Mesenteric fat pad (tissue), 1 donor: ENCODE measurements around the gene PTH2. TPM values are rescaled to one million over a fixed set of nuclear protein-coding genes. Genes with fewer than 3 reads are reported as not detected.
"Not testable (repeated sequence)": the region's sequence is repeated elsewhere in the genome, so short reads cannot be mapped to it uniquely, and the experiment has no call there.

Experiments
- DNase-seq: peaks from one replicate; pipeline ENCODE4 v3.0.0-alpha.2; 2020; ENCODE audit warnings: low spot score
- total RNA-seq: library from RNA; stranded (reverse); fragmentation: NEBNext Ultra II Directional; extraction: Animal tissue kit (Norgen Biotek cat#: 25700); gene quantifications from one replicate; pipeline ENCODE4 v1.2.1, GENCODE V29; 2021
- donor health status: DM: yes; HTN: yes; CAD: no.

The PTH2 gene
- total RNA-seq, 1 donor from 2014 or later = not detected

DNA sequence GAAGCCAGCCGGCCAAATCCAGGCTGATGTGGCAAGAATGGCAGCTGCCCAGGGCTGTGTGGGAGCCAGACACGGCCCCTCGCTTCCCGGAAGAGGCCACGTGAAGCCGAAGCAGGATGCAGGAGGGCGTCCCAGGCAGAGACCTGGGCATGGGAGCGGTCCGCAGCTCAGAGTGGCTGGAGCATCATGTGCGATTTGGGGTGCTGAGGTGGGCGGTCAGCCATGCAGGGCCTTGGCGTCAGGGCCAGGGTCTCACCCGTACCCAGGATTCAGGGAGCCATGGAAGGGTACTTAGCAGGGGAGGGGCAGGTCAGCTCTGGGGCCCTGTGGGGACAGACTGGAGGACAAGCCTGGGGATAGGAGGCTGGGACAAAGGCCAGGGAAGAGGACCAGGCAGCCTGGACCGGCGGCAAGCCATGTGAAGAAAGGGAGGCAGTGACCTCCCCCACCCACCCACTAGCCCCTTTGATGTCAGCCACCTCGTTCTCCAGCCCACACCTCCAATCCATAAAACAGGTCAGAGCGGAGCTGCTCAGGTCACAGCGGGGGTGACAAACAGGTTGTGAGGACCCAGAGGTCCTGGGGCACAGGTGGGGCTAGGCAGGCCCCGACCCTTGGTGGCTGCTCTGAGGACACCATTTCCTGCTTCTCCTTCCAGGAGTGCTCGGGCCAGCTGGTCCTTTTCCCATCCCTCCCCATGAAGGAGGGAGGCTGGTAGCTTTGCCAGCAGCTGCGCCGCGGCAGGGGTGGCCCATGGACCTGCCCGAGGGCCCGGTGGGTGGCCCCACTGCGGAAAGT, 32.9 kb downstream of the PTH2 start:
- no peak for DNase-seq

DNA sequence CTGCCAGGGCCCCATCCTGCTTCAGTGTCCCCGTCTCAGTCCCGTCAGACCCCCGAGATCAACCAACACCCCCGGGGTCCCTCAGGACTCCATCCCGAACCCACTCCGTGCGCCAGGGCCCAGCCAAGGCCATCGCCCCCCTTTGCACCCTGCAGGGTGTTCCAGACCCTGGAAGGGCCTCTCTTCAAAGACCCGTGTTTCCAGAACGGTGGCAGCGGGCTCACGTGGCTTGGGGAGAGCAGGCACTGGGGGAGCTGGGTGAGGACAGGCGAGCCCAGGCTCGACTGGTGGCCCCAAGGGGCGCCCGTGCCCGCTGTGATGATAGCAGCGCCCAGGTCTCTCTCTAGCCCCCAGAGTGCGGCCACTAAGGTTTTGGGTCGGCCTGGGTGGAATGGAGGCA, 33.8 kb downstream of the PTH2 start:
- no peak for DNase-seq

DNA sequence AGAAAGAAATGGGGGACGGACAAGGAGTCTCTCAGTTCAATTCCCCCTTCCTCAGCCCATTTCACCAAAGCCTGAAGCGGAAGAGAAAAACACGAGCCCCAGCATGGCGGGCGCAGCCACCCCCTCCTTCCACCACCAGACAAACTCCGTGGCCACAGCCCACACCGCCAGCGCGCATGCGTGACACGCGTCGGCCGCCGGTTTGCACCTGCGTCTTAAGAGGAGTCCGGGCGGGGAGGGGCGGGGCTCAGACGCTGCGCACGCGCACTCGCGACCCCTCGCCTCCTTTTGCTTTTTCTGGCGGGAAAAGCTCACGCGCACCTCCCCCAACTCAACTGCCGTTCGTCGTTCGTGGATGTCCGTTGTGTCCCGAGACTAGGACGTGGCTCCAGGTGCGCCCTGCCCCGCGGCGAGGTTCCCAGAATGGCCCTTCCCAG, 35.3 kb downstream of the PTH2 start, which contains the start of gene KASH5:
KASH5 (plus strand) TSS at position 314 of the 437 bp plus-strand sequence. CDS start 2,635 bp downstream, outside the sequence.
- DNase-seq = peak; percentile 94

DNA sequence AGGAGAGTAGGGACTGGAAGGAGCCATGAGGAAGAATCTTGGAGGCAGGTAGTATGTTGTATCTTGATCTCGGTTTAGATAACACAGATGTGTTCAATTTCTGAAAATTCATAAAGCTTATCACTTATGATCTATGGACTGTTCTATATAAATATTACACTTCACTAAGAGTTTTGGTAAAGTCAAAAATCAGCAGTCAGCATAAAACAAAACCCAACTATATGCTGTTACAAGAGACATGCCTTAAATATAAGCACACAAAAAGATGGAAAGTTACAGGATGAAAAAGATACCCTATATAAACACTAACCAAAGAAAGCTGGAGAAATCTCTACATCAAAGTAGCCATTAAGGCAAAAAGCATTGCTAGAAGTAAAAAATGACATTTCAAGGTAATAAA, 39.6 kb downstream of the PTH2 start:
- DNase-seq = no peak

DNA sequence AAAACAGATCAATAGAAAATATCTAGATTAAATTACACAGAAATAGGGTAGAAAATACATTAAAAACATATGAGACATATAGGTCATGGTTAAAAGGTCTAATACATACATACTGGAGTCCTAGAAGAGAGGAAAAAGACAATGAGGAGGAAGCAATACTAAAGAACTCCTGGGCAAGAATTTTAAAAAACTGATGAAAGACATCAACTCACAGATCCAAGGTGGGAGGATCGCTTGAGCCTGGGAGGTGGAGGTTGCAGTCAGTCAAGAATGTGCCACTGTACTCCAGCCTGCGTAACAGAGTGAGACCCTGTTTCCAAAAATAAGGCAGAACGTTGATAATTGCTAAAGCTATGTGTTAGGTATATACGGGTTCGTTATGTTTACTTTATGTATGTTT, 40.6 kb downstream of the PTH2 start:
- DNase-seq = no peak

DNA sequence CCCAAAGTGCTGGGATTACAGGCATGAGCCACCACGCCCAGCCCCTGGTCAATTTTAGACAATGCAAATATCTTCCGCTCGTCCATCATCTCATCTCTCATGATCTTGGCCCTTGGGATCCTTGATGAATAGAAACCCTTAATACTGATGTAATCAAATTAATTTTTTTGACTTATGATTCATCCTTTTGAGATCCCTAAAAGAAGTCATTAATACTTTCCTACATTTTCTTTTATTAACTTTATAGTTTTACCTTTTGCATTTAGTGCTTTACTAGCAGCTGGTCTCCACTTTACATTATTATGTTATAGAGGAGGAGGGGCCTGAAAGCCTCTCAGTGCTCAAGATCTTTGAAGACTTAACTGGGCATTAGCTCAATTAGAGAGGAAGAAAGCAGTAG, 42.9 kb downstream of the PTH2 start:
- DNase-seq = no peak

DNA sequence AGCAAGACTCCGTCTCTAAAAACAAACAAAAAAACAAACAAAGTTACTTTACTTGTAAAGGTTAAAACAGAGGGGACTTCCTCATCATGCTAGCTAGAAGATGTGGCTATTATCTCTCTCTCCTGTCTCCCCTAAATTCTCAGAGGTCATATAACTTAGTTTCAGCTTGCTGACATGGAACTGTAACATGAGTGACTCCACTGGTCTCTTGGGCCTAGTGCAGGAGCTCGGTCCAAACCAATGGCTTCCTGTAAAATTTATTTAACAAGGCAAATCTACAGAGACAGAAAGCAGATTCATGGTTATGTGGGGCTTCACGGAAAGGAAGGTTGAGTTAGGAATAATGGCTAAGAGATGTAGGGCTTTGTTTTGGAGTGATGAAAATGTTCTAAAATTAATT, 44.7 kb downstream of the PTH2 start:
- DNase-seq = no peak

DNA sequence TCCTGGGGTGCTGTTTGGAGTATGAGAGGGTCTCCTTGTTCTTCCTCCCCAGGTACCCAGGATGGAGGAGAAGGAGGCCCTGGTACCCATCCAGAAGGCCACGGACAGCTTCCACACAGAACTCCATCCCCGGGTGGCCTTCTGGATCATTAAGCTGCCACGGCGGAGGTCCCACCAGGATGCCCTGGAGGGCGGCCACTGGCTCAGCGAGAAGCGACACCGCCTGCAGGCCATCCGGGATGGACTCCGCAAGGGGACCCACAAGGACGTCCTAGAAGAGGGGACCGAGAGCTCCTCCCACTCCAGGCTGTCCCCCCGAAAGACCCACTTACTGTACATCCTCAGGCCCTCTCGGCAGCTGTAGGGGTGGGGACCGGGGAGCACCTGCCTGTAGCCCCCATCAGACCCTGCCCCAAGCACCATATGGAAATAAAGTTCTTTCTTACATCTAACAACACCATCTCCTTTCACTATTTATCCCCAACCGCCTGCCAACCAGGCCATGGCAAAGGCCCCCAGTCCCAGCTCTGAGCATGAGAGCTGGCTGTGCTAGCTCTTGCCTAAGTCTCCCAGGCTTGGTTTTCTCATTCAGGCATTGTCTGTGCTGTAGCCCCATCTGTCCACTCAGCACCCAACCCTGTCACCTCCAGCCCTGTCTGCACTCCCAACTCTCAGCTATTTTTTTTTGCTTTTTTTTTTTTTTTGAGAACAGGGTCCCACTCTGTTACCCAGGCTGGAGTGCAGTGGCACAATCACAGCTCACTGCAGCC, 48.4 kb downstream of the PTH2 start:
- DNase-seq = no peak

DNA sequence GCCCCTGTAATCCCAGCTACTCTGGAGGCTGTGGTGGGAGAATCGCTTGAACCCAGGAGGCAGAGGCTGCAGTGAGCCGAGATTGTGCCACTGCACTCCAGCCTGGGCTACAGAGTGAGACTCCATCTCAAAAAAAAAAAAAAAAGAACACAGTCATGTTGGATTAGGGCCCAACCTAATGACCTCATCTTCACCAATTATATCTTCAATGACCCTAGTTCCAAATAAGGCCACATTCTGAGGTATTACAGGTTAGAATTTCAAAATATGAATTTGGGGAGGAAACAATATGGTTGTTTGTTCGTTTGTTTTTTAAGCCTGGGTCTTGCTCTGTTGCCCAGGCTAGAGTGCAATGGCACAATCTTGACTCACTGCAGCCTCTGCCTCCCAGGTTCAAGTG, 50.1 kb downstream of the PTH2 start:
- not testable (repeated sequence) for DNase-seq

Other genes starting within 250 kb of the PTH2 start
- 3.1 TPM for gene SLC6A16, start 98.2 kb downstream of the PTH2 start, total RNA-seq
- gene CD37, start 88.0 kb downstream of the PTH2 start, total RNA-seq = 32.1 TPM
- gene TEAD2, start 61.0 kb downstream of the PTH2 start, total RNA-seq = 48.3 TPM
- gene DKKL1, start 59.6 kb downstream of the PTH2 start, total RNA-seq = not detected
- gene KASH5, start 35.2 kb downstream of the PTH2 start, total RNA-seq = not detected
- not detected for gene GFY, start 1.9 kb upstream of the PTH2 start, total RNA-seq
- gene SLC17A7, start 18.1 kb upstream of the PTH2 start, total RNA-seq = 2.3 TPM
- gene PIH1D1, start 28.4 kb upstream of the PTH2 start, total RNA-seq = 50.2 TPM
- gene ALDH16A1, start 29.8 kb upstream of the PTH2 start, total RNA-seq = 32.1 TPM
- 6.2 TPM for gene FLT3LG, start 50.8 kb upstream of the PTH2 start, total RNA-seq
- 2,027 TPM for gene RPL13A, start 64.2 kb upstream of the PTH2 start, total RNA-seq
- gene RPS11, start 73.0 kb upstream of the PTH2 start, total RNA-seq = 1,458 TPM
- gene FCGRT, start 89.2 kb upstream of the PTH2 start, total RNA-seq = 476 TPM
- 76.2 TPM for gene RCN3, start 104.6 kb upstream of the PTH2 start, total RNA-seq
- gene NOSIP, start 157.1 kb upstream of the PTH2 start, total RNA-seq = 46.0 TPM
- gene PRRG2, start 157.9 kb upstream of the PTH2 start, total RNA-seq = 1.1 TPM
- 22.3 TPM for gene PRR12, start 167.7 kb upstream of the PTH2 start, total RNA-seq
- gene RRAS, start 216.7 kb upstream of the PTH2 start, total RNA-seq = 107 TPM
- 64.3 TPM for gene SCAF1, start 218.8 kb upstream of the PTH2 start, total RNA-seq
- 46.7 TPM for gene IRF3, start 242.4 kb upstream of the PTH2 start, total RNA-seq
- 10.7 TPM for gene BCL2L12, start 242.5 kb upstream of the PTH2 start, total RNA-seq